GM21390 (cell line): Measurements from ENCODE around the gene LMNB1.
"Not testable (repeated sequence)": the region's sequence is repeated elsewhere in the genome, so short reads cannot be mapped to it uniquely, and the experiment has no call there.

Experiments used
- ATAC-seq: cut with Tn5 transposase; IDR thresholded peaks from one replicate; pipeline ENCODE4 v1.9.1; 2021; ENCODE audit not compliant: unreplicated experiment

Gene LMNB1

GRCh38 chr5:126819253-126819652 lies 42.3 kb downstream of the LMNB1 start:
- no peak for ATAC-seq

DNA sequence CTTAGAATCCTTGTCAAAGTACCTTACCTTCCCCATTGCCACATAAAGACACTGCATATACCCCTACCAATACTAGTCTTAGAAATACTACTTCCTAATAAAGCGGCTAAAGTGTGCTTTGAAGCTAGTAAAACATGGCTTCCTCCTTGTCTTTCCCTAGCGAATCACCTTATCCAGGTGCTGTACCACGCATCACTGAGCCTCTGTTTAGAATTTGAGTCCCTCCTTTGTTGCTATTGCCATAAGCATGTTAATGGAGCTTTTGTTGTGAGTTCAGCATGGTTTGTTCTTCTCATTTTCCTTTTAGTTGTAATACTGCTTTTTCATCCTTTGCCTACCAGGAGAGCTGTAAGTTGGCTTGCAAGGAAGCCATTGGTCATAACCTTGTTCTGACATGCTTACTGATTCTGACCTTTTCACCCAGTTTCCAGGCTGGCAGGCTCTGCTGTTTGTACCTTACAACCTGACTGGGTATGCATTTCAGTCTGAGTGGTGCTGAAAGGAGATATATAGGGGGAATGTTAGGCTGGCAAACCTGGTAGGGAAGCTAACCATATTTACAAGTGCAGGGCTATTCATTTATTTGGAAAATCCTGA lies 49.8 kb downstream of the LMNB1 start:
- ATAC-seq: no peak

- ATAC-seq: no peak
Observed at GRCh38 chr5:126829098-126829497, 52.2 kb downstream of the LMNB1 start.

GRCh38 chr5:126830061-126830460 lies 53.1 kb downstream of the LMNB1 start:
- no peak for ATAC-seq

GRCh38 chr5:126831156-126831555 lies 54.2 kb downstream of the LMNB1 start:
- no peak for ATAC-seq

GRCh38 chr5:126836778-126837177 lies 59.8 kb downstream of the LMNB1 start:
- no peak for ATAC-seq

- ATAC-seq: no peak
Observed at GRCh38 chr5:126837242-126837641, 60.3 kb downstream of the LMNB1 start.

GRCh38 chr5:126837906-126838539 lies 61.1 kb downstream of the LMNB1 start:
- no peak for ATAC-seq

DNA sequence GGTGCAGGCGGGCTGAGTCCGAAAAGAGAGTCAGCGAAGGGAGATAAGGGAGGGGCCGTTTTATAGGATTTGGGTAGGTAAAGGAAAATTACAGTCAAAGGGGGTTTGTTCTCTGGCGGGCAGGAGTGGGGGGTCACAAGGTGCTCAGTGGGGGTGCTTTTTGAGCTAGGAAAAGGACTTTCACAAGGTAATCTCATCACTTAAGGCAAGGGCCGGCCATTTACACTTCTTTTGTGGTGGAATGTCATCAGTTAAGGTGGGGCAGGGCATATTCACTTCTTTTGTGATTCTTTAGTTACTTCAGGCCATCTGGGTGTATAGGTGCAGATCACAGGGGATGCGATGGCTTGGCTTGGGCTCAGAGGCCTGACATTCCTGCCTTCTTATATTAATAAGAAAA lies 62.5 kb downstream of the LMNB1 start:
- not testable (repeated sequence) for ATAC-seq

DNA sequence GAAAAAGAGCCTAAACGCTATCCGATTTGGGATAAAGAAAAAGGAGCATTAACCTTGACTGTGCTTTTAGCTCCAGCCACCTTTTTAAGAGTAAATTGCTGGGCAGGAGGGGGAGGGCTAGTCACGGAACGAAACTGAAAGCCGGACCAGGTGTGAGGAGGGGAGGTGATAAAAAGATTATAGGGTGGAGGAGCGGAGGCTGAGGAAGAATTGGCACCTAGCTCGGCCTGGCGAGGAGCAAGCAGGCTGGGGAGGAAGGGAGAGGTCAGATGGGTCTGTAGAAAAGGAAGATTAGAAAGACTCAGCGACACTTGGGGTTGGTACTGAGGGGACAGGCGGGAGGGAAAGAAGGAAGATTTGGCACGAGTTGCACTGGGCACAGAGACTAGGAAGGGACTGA lies 66.4 kb downstream of the LMNB1 start:
- ATAC-seq: not testable (repeated sequence)

GRCh38 chr5:126845470-126846070 lies 68.6 kb downstream of the LMNB1 start:
- ATAC-seq: peak; percentile 88

DNA sequence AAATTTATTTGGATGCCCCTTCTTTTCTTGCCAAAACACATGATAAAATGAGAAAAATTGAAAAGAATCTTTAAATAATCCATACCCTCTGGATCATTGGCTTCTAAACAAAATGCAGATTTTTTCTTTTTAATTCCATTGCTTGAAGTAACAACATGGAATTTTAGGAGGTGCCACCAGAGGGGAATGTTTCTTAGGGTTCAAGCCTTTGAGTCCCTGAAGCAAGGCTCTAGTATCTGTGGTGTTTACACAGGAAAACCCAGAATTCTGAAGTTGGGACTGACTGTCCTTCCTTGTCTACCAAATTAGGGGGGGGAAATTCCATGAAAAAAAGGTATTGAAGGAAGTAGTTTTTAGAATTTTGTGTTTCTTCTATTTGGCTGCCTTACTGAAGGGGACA lies 69.4 kb downstream of the LMNB1 start:
- no peak for ATAC-seq

DNA sequence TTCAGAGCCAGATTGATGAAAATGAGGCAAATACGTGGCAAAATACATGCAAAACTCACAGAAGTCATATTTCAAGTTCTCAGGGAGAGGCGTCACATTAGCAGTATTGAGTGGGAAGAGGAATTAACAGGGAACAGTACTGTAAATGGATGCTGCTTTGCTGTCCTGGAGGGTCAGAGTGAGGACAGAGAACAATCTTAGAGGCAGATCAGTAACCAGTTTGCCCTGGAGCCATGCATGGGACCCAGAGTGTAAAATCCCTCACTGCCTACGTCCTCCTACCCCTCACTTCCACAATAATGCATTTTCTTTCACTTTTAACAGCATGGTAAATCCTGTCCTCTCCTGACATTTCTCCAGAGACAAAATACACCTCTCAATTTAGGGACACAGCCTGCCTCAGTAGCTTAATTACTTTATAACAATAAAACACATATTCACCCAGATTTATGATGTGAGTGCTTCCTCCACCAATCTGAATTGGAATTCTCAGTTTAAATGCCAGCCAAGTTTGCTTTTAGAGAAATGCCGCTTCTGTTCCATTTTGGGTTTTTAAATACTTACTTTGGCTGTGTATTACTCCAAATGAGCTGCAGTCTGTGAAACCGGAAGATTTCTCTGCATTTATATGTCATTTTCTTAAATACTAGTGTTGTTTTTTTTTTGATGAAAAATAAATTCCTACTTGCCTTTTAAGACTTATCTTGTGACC lies 70.0 kb downstream of the LMNB1 start:
- no peak for ATAC-seq

GRCh38 chr5:126847456-126847820 lies 70.5 kb downstream of the LMNB1 start:
- ATAC-seq: no peak

- no peak for ATAC-seq
Observed at GRCh38 chr5:126847826-126848251, 70.9 kb downstream of the LMNB1 start.

DNA sequence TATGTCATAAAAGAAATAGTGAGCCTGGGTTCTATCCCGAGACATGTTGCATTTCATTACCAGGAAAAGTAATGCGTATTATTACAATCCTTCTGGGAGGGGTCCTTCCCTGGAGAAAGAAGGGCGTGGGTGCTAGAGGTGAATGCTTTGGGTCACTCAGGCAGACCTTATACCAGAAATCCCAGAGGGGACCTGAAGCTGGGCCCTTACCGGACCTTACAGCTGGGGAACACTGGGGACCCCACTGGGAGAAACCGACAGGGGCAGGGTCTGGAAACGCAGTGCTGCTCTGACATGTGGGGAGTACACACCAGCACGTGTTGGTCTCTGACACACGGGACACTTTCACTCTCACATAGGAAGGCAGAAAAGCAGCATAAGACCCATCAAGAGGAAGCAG lies 71.3 kb downstream of the LMNB1 start:
- no peak for ATAC-seq

GRCh38 chr5:126849101-126849678 lies 72.3 kb downstream of the LMNB1 start:
- ATAC-seq: no peak

- no peak for ATAC-seq
Observed at GRCh38 chr5:126851501-126852011, 74.6 kb downstream of the LMNB1 start.

- peak; percentile 75 for ATAC-seq
Observed at GRCh38 chr5:126852091-126852571, 75.2 kb downstream of the LMNB1 start.

DNA sequence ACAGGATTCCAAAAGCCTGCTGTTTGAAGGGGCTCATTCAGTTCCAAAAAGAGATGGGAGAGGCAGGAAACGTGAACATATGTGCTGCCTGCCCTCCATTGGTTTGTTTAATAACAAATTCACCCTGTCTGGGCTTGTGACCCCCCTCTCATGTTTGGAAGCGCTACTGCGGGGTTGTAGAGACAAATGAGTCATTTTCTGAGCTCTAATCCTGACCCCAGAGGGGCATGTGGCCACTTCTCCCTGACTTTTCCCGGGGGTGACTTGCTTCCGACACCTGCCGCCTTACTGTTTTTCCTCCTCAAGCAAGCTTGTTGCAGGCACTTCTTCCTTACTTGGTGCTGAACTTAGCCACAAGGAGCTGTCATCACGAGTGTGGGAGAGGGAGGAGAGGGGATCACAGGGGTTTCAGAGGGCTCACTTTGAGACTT lies 75.9 kb downstream of the LMNB1 start:
- ATAC-seq: no peak
